Putamen (tissue), 1 donor: ENCODE results near the gene SSNA1.

ENCODE experiments used
- DNase-seq: peaks from one replicate; pipeline ENCODE4 v3.0.0-alpha.2; 2016; ENCODE audit warnings: low spot score

Gene SSNA1

GRCh38 chr9:137201205-137201868, 12.9 kb downstream of the SSNA1 start:
- no peak for DNase-seq

- DNase-seq, result no peak
These were observed 14.5 kb downstream of the SSNA1 start for GRCh38 chr9:137202966-137203365.

GRCh38 chr9:137204731-137205125, 16.3 kb downstream of the SSNA1 start:
- DNase-seq, result no peak

- peak; percentile 89 for DNase-seq
These were observed 16.9 kb downstream of the SSNA1 start, which contains the start of the genes NDOR1 and TMEM203 for GRCh38 chr9:137205126-137206069. Gene NDOR1 (plus strand): TSS chr9:137205700. CDS start chr9:137205778, 78 bp downstream. Gene TMEM203 (minus strand): TSS chr9:137205648. CDS start chr9:137205414, 234 bp downstream.

- DNase-seq, result no peak
These were observed 18.1 kb downstream of the SSNA1 start for GRCh38 chr9:137206602-137207001.

GRCh38 chr9:137211532-137211931, 23.1 kb downstream of the SSNA1 start:
- DNase-seq, result no peak

- DNase-seq, result no peak
These were observed 24.0 kb downstream of the SSNA1 start for GRCh38 chr9:137212520-137212919.

GRCh38 chr9:137213160-137214060, 24.9 kb downstream of the SSNA1 start:
- no peak for DNase-seq

- no peak for DNase-seq
These were observed 26.1 kb downstream of the SSNA1 start for GRCh38 chr9:137214620-137215019.

GRCh38 chr9:137215196-137215986, 26.9 kb downstream of the SSNA1 start:
- no peak for DNase-seq

GRCh38 chr9:137216188-137216965, 27.9 kb downstream of the SSNA1 start:
- DNase-seq, result no peak

GRCh38 chr9:137217276-137218211, 29.1 kb downstream of the SSNA1 start:
- DNase-seq, result no peak

- no peak for DNase-seq
These were observed 29.8 kb downstream of the SSNA1 start for GRCh38 chr9:137218212-137218753.

- DNase-seq, result no peak
These were observed 30.3 kb downstream of the SSNA1 start for GRCh38 chr9:137218754-137219271.

GRCh38 chr9:137219757-137220316, 31.4 kb downstream of the SSNA1 start:
- no peak for DNase-seq

GRCh38 chr9:137220317-137221094, 32.0 kb downstream of the SSNA1 start:
- DNase-seq, result no peak

- DNase-seq, result no peak
These were observed 32.6 kb downstream of the SSNA1 start for GRCh38 chr9:137221095-137221505.
